ENCODE measurements around the gene TRPV2. TPM values are rescaled to one million over a fixed set of nuclear protein-coding genes. Genes with fewer than 3 reads are reported as not detected.

TRPV2 gene
- total and polyA plus RNA-seq, 2 of the 4 experiments (the other 2 are of a cell fraction): 30.8 to 32.8 TPM

DNA sequence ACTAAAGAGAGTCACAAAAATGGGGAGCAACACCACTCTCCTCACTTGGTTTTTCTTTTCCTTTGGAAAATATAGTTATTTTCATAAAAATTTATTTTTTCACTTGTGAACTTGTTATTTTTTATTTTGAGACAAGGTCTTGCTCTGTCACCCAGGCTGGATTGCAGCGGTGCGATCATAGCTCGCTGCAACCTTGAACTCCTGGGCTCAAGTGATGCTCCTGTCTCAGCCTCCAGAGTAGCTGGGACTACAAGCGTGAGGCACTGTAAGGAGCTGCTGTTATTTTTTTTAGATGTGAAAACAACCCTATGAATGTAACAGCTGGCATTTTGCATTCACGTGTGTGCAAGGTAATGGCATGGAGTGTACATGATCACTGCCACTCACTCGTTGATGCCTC lies 51.7 kb downstream of the TRPV2 start:
- BruUV-seq (replicated peaks): no TSS peak
- Histone ChIP-seq H3K14ac (replicated peaks; ENCODE audit: low read depth, low read length) (no peak overlapping the region), H2AFZ (replicated peaks; ENCODE audit: low read length, poor library complexity) (no peak overlapping the region), H4K8ac (ENCODE audit: low read depth in 2 of 2, low read length in 2 of 2) (no peak overlapping the region), H2BK5ac (ENCODE audit: low read depth, low read length, poor library complexity, severe bottlenecking) (no peak overlapping the region), H4K91ac (ENCODE audit: insufficient read depth, low read depth, low read length) (no peak overlapping the region), H3K27me3 (ENCODE audit: control insufficient read depth, insufficient read depth, low read length) (no peaks in the 10 kb centered on the region), H3K9me1 (ENCODE audit: insufficient read depth, low read length) (peaks cover 7% of the 10 kb centered on the region; the same call in 1 of the 2 replicates), H3K4me2 (ENCODE audit: low read depth, low read length) (no peak overlapping the region), H3K23ac (ENCODE audit: low read depth, low read length) (no peak overlapping the region), H3K4me3 (ENCODE audit: insufficient read depth, low read depth, low read length) (no peak overlapping the region), H3K9me3 (ENCODE audit: control insufficient read depth, insufficient read depth, low read length) (no peaks in the 10 kb centered on the region), H4K5ac (ENCODE audit: low read depth, low read length) (no peak overlapping the region), H3K36me3 (ENCODE audit: control insufficient read depth, insufficient read depth, low read length) (no peaks in the 10 kb centered on the region; the same call in 1 of the 2 replicates), H3K56ac (ENCODE audit: extremely low read depth, insufficient read depth, low read length) (no peak overlapping the region), H2BK120ac (ENCODE audit: low read depth, low read length) (no peak overlapping the region), H3K9ac (ENCODE audit: low read depth, low read length) (no peak overlapping the region), H3K79me1 (ENCODE audit: low read depth in 1 of 2, low read length in 2 of 2) (no peaks in the 10 kb centered on the region), H2AK5ac (ENCODE audit: low read depth, low read length) (no peak overlapping the region), H3K27ac (ENCODE audit: insufficient read depth, low read length) (no peak overlapping the region), H3K18ac (ENCODE audit: low read depth, low read length) (no peak overlapping the region), H3K4ac (ENCODE audit: low read depth, low read length) (no peak overlapping the region), H2BK20ac (ENCODE audit: low read depth, low read length) (no peak overlapping the region), H3K4me1 (ENCODE audit: control insufficient read depth, insufficient read depth, low read length) (peaks cover 12% of the 10 kb centered on the region), H2AK9ac (replicated peaks; ENCODE audit: low read depth, low read length, poor library complexity) (no peak overlapping the region), H4K20me1 (ENCODE audit: insufficient read depth, low read length) (peaks cover 3% of the 10 kb centered on the region), H2BK15ac (ENCODE audit: low read depth, low read length) (no peak overlapping the region)
- CTCF ChIA-PET: no interaction called here
- TF ChIP-seq NFE2L2 (IDR thresholded peaks at IDR 0.05; ENCODE audit: low read depth, low read length): no peak
- no CpG with 5 or more reads among the region's 6 CpGs for WGBS, 2 experiments (ENCODE audit: extremely low coverage in 2 of 2, insufficient read length in 1 of 2)
- in situ Hi-C loops (cut with MboI; ENCODE audit: low sequenced_read_pairs): loop anchor here (5.0 kb wide), 1 partner anchor 50 kb away; no protein-coding TSS in a partner anchor
- intact Hi-C loops (cut with micrococcal nuclease): no loop called here
- ATAC-seq (ENCODE audit: low read depth) (no peak), DNase-seq (no peak)
- POLR2A ChIA-PET (ENCODE audit: unreplicated experiment): no interaction called here
- dilution Hi-C loops (cut with HindIII; ENCODE audit: low sequenced_read_pairs, unreplicated experiment): no loop called here

Measured in IMR-90 (cell line).